Astrocyte of the spinal cord (primary cell): ENCODE measurements around the gene CXCL17.

Experiments
- DNase-seq: peaks from one replicate; pipeline ENCODE4 v3.0.0; 2011; ENCODE audit warnings: low read depth, low spot score
- H3K4me3 ChIP-seq: 2 replicates; pipeline ENCODE4 v1.5.1; 2011; ENCODE audit warnings: low read depth, mild to moderate bottlenecking, low read length, moderate library complexity
- in situ Hi-C: cut with HindIII; loops from 2 replicates; pipeline ENCODE4 v1.10.0; 2017; ENCODE audit warnings: low sequenced_read_pairs
- TF ChIP-seq, protein P1 (sequence below): IDR thresholded peaks from 2 replicates; pipeline ENCODE4 v1.5.1; 2012; ENCODE audit warnings: low read depth, mild to moderate bottlenecking, low read length, inconsistent platforms

The CXCL17 gene

DNA sequence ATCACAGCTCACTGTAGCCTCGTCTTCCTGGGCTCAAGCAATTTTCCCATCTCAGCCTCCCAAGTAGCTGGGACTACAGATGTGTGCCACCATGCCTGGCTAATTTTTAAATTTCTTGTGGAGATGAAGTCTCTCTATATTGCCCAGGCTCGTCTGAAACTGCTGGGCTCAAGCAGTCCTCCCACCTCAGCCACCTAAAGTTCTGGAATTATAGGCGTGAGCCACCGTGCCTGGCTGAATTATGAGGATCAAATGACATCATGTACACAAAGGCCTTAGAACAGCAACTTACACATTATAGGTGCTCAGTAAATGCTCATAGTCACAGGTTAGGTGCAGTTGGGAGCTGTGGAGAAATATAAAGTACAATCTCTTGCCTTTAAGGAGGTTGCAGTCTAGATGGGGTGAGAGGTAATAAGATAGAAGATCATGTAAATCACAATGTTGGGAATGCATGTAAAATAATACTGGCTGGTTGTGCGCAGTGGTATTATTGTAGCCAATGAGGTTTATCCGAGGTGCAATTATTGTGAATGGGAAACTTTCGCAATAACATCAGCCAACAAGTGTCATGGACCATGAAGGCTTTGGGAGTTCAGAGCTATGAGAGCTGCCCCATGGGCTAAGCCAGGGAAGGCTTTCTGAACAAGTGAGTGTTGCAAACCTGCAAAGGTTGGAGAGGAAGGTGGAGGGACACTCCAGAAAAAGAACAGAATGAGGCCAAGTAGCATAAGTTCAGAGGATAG lies 29.8 kb upstream of the CXCL17 start:
- DNase-seq: no peak
- in situ Hi-C loops: no loop called here
- TF ChIP-seq, protein P1, sequence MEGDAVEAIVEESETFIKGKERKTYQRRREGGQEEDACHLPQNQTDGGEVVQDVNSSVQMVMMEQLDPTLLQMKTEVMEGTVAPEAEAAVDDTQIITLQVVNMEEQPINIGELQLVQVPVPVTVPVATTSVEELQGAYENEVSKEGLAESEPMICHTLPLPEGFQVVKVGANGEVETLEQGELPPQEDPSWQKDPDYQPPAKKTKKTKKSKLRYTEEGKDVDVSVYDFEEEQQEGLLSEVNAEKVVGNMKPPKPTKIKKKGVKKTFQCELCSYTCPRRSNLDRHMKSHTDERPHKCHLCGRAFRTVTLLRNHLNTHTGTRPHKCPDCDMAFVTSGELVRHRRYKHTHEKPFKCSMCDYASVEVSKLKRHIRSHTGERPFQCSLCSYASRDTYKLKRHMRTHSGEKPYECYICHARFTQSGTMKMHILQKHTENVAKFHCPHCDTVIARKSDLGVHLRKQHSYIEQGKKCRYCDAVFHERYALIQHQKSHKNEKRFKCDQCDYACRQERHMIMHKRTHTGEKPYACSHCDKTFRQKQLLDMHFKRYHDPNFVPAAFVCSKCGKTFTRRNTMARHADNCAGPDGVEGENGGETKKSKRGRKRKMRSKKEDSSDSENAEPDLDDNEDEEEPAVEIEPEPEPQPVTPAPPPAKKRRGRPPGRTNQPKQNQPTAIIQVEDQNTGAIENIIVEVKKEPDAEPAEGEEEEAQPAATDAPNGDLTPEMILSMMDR: no peak
- no peak overlapping the region for H3K4me3 ChIP-seq

GRCh38 chr19:42471554-42472249 lies 29.0 kb upstream of the CXCL17 start:
- in situ Hi-C loops: no loop called here
- TF ChIP-seq, protein P1: no peak
- DNase-seq: no peak

GRCh38 chr19:42469311-42470235 lies 26.8 kb upstream of the CXCL17 start:
- in situ Hi-C loops: no loop called here
- no peak for DNase-seq
- no peak overlapping the region for H3K4me3 ChIP-seq
- TF ChIP-seq, protein P1: no peak

More at GRCh38 chr19:42471554-42472249, 29.0 kb upstream of the CXCL17 start:
- no peak overlapping the region for H3K4me3 ChIP-seq

DNA sequence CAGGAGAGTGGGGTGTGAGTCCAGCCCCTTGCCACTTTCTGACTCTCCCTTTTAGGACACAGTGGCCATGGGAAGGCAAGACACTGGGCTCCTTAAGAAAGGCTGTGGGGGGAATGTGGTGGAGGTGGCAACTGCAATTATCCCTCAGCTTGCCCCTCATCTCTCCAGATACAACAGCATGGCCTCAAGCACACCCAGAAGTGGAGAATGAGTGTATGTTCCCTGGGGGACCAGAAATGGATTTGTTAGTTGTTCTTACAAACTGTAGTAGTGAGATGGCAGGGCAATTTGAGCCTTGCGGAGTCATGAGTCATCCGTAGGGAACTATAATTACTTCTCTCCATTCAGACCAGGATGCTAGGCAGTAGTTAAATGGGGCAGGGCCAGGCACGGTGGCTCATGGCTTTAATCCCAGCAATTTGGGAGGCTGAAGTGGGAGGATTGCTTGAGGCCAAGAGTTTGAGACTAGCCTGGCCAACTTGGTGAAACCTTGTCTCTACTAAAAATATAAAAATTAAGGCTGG lies 25.6 kb upstream of the CXCL17 start:
- H3K4me3 ChIP-seq: no peak overlapping the region
- peak; percentile 80 for DNase-seq
- in situ Hi-C loops: no loop called here
- TF ChIP-seq, protein P1: no peak

GRCh38 chr19:42467183-42467760 lies 24.5 kb upstream of the CXCL17 start:
- in situ Hi-C loops: no loop called here
- DNase-seq: no peak
- no peak overlapping the region for H3K4me3 ChIP-seq
- TF ChIP-seq, protein P1: no peak
